ENCODE results near the gene COL19A1. TPM values are rescaled to one million over a fixed set of nuclear protein-coding genes. Genes with fewer than 3 reads are reported as not detected.

The COL19A1 gene
- polyA plus RNA-seq, 1 donor = 3.4 TPM

DNA sequence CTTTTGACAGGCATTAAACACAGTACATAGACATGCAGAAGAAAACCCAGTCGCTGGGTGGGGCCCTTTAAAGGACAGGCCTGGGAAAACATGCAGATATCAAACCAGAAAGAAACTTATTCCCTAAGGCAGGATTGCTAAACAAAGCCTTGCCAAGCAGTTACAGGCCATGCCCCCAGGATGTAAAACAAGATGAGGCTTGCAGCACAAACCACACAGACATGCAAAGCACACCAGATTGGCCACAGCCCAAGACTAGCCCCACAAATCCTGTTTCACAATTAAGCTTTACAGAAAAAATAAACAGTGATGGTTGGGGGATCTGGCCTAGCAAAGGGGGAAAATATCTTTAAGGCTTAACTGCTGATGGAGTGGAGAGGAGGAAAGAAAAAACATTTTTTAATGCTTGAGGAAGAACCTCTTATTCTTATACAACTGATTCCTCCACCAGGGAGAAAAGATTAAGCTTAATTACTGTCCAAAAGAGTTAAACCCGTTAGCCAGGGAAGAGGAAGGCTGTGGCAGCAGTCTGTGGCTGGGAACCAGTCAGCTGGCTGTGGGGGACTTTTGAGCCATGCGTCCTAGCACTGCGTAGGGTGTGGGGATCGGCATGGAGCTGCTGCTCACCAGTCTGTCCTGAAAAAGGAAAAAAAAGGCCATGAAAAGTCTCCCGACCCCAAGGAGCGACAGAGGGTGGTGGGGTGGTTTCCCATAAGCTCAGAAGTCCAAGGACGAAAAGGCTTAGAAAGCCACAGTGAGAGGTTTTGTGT, 28.4 kb downstream of the COL19A1 start:
- H3K9me3 ChIP-seq (ENCODE audit: control insufficient read depth, low read depth, low read length) = no peaks in the 10 kb centered on the region
- H3K4me1 ChIP-seq (ENCODE audit: control insufficient read depth, insufficient read depth, low read length) = no peaks in the 10 kb centered on the region
- DNase-seq = no peak
- no peaks in the 10 kb centered on the region for H3K27me3 ChIP-seq (ENCODE audit: control insufficient read depth, insufficient read depth, low read length)
- no peaks in the 10 kb centered on the region for H3K36me3 ChIP-seq (ENCODE audit: control insufficient read depth, insufficient read depth, low read length)
- no peak overlapping the region for H3K4me3 ChIP-seq (ENCODE audit: low read length)
- H3K27ac ChIP-seq (ENCODE audit: low read length) = no peak overlapping the region
- WGBS (ENCODE audit: insufficient coverage, low lambda C conversion rate) = 80% methylated on average over 1 of the region's 8 CpGs

DNA sequence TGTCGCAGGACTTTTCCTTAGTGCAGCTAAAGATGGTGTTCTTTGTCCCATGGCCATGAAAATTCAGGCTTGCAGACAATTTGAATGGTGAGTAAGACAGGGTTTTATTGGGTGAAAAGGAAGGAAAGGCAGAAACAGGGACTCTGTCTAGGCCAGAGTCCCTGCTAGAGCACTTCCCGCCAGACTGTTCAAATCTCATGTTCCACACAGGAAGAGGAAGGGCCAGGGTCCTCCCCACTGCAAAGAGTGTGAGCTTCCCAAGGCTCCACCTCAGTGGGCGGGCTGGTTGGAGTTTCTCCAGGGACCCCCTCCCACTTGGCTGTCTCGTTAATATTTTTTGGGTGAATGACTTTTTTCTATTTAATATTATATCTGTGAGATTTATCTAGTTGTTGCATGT, 29.0 kb downstream of the COL19A1 start:
- Histone ChIP-seq H3K36me3 (ENCODE audit: control insufficient read depth, insufficient read depth, low read length) (no peaks in the 10 kb centered on the region), H3K27me3 (ENCODE audit: control insufficient read depth, insufficient read depth, low read length) (no peaks in the 10 kb centered on the region), H3K4me1 (ENCODE audit: control insufficient read depth, insufficient read depth, low read length) (no peaks in the 10 kb centered on the region), H3K27ac (ENCODE audit: low read length) (no peak overlapping the region), H3K9me3 (ENCODE audit: control insufficient read depth, low read depth, low read length) (no peaks in the 10 kb centered on the region), H3K4me3 (ENCODE audit: low read length) (no peak overlapping the region)
- no CpG with 5 or more reads among the region's 4 CpGs for WGBS (ENCODE audit: insufficient coverage, low lambda C conversion rate)
- no peak for DNase-seq

DNA sequence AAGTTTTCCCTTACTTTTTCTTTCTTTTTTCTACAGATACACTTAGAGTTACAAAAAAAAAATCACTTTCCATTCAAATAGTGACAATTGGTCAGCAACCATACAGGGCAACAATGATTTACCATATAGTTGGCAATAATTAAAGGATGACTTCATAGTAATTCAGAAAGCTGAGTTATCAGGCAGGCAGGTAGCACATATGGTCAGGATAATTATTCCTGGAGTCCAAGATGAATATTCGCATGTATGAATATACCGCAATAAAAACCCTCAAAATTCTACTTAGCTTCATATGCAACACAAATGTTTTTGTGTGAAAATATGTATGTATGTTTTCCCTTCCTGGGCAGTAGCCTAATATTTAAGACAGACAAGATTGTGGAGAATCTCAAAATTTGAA, 34.5 kb downstream of the COL19A1 start:
- no peak for DNase-seq
- WGBS (ENCODE audit: insufficient coverage, low lambda C conversion rate) = no CpG with 5 or more reads among the region's 2 CpGs
- no peak overlapping the region for H3K27ac ChIP-seq (ENCODE audit: low read length)
- H3K27me3 ChIP-seq (ENCODE audit: control insufficient read depth, insufficient read depth, low read length) = no peaks in the 10 kb centered on the region
- no peaks in the 10 kb centered on the region for H3K9me3 ChIP-seq (ENCODE audit: control insufficient read depth, low read depth, low read length)
- H3K36me3 ChIP-seq (ENCODE audit: control insufficient read depth, insufficient read depth, low read length) = no peaks in the 10 kb centered on the region
- no peak overlapping the region for H3K4me3 ChIP-seq (ENCODE audit: low read length)
- no peaks in the 10 kb centered on the region for H3K4me1 ChIP-seq (ENCODE audit: control insufficient read depth, insufficient read depth, low read length)

DNA sequence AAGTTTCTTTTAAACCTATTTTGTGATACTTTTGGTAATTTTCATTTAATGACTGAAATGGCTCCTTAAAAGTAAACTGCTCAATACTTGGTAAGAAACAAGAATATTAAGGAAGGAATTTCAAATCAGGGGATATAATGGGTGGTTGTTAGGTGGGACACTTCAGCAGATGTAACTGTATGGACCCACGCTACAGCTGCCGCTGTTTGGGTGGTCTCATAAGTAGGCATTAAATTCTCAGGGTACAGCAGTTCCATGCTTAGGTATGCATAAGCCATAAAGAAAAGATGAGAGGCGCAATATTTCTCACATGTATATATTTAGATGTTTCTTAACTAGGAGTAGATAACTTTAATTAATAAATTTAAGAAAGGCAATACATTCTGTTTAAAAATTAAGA, 35.0 kb downstream of the COL19A1 start:
- Histone ChIP-seq H3K4me3 (ENCODE audit: low read length) (no peak overlapping the region), H3K27ac (ENCODE audit: low read length) (no peak overlapping the region), H3K27me3 (ENCODE audit: control insufficient read depth, insufficient read depth, low read length) (no peaks in the 10 kb centered on the region), H3K4me1 (ENCODE audit: control insufficient read depth, insufficient read depth, low read length) (no peaks in the 10 kb centered on the region), H3K9me3 (ENCODE audit: control insufficient read depth, low read depth, low read length) (no peaks in the 10 kb centered on the region), H3K36me3 (ENCODE audit: control insufficient read depth, insufficient read depth, low read length) (no peaks in the 10 kb centered on the region)
- no peak for DNase-seq
- 100% methylated on average over 1 of the region's 3 CpGs for WGBS (ENCODE audit: insufficient coverage, low lambda C conversion rate)

DNA sequence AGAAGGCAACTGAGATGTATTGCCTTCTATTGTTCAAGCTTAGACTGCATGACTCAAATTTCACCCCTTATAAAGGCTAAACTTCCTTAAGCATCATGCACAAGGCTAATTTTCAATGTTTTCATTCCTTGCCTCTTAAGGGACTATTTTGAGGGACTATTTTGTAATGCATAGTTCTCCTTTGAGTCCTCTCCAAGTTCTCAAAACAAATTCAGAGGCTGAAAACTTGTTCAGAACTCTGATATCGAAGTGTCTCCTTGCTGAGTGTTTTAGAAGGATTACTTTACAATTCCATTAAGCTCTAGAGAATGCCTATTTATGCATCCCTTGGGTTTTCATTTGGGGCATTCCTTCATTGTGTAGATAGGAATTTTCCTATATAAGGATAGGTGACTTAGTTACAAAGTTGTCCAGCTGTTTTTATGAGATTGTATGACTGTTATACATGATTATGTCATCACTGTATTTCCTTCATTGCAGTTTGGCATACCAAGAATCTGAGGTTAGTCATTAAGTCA, 41.7 kb downstream of the COL19A1 start:
- no CpG with 5 or more reads among the region's 1 CpG for whole genome bisulfite sequencing (ENCODE audit: insufficient coverage, low lambda C conversion rate)
- H3K27ac ChIP-seq (ENCODE audit: low read length) = no peak overlapping the region
- H3K27me3 ChIP-seq (ENCODE audit: control insufficient read depth, insufficient read depth, low read length) = no peaks in the 10 kb centered on the region

DNA sequence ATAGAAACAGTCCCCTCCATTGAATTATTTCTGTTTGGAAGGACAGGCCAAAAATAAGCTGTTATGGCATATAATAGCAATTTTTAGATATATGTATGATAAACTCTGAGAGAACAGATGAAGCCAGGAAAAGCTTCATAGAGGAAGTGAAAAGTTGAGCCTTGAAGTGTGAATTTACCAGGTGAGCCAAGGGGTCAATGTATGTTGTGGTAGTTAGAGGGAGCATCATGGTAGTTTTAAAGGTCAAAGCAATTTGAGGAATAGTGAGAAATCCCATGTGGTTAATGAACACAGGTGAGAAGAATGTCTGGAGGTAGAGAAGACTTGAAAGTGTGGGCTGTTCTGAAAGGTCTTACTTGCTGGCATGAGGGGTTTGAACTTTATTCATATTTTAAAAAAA, 47.0 kb downstream of the COL19A1 start:
- no peaks in the 10 kb centered on the region for H3K36me3 ChIP-seq (ENCODE audit: control insufficient read depth, insufficient read depth, low read length)
- DNase-seq = no peak

More for the DNA sequence above, 41.7 kb downstream of the COL19A1 start:
- no peaks in the 10 kb centered on the region for H3K4me1 ChIP-seq (ENCODE audit: control insufficient read depth, insufficient read depth, low read length)
- no peak overlapping the region for H3K4me3 ChIP-seq (ENCODE audit: low read length)
- no peak for DNase-seq
- H3K9me3 ChIP-seq (ENCODE audit: control insufficient read depth, low read depth, low read length) = no peaks in the 10 kb centered on the region
- no peaks in the 10 kb centered on the region for H3K36me3 ChIP-seq (ENCODE audit: control insufficient read depth, insufficient read depth, low read length)

DNA sequence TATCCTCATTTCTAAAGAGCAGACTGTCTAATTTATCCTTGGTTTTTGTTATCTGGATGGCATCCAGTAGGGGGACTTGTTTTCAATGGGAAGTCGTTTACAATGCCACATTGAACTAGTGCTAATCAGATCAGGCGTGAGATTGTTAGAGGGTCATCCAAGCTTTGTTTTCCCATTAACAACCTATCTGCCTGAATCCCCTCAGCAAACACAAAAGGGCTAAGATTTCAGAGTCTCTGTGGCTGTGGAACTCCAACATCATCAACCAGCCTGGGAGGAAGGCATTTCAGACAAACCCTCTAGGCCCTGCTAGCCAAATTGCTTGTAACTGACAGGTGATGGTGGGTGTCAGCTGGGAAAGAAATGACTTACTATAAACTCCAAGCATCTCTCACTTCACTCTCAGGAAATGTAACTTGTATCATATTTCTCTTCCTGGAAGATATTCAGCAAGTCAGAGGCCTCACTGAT, 47.7 kb downstream of the COL19A1 start:
- Histone ChIP-seq H3K4me1 (ENCODE audit: control insufficient read depth, insufficient read depth, low read length) (no peaks in the 10 kb centered on the region), H3K9me3 (ENCODE audit: control insufficient read depth, low read depth, low read length) (no peaks in the 10 kb centered on the region), H3K36me3 (ENCODE audit: control insufficient read depth, insufficient read depth, low read length) (no peaks in the 10 kb centered on the region), H3K27me3 (ENCODE audit: control insufficient read depth, insufficient read depth, low read length) (no peaks in the 10 kb centered on the region), H3K27ac (ENCODE audit: low read length) (no peak overlapping the region), H3K4me3 (ENCODE audit: low read length) (no peak overlapping the region)
- DNase-seq = no peak
- WGBS (ENCODE audit: insufficient coverage, low lambda C conversion rate) = no CpG with 5 or more reads among the region's 2 CpGs

More for the DNA sequence above, 47.0 kb downstream of the COL19A1 start:
- no peaks in the 10 kb centered on the region for H3K9me3 ChIP-seq (ENCODE audit: control insufficient read depth, low read depth, low read length)
- H3K4me1 ChIP-seq (ENCODE audit: control insufficient read depth, insufficient read depth, low read length) = no peaks in the 10 kb centered on the region
- H3K27ac ChIP-seq (ENCODE audit: low read length) = no peak overlapping the region
- H3K4me3 ChIP-seq (ENCODE audit: low read length) = no peak overlapping the region
- H3K27me3 ChIP-seq (ENCODE audit: control insufficient read depth, insufficient read depth, low read length) = no peaks in the 10 kb centered on the region

DNA sequence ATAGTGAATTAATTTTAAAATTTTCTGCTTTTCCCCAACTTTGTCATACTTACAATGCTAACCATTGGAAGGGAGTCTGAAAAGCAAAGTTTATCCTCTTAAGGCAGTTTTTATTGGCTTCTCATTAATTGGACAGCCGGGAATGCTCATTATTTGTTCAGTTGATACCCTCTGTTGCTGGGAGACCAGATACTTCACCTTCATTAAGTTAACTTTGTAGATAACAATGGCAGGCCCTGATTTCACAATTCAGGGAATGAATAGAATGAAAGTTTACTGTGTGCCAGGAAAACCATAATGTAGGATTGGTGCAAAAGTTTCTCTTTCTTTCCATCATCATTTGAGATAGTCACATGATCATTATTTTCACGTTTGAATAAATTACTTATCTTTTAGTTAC, 49.0 kb downstream of the COL19A1 start:
- Histone ChIP-seq H3K27ac (ENCODE audit: low read length) (no peak overlapping the region), H3K4me1 (ENCODE audit: control insufficient read depth, insufficient read depth, low read length) (no peaks in the 10 kb centered on the region), H3K4me3 (ENCODE audit: low read length) (no peak overlapping the region), H3K9me3 (ENCODE audit: control insufficient read depth, low read depth, low read length) (no peaks in the 10 kb centered on the region), H3K36me3 (ENCODE audit: control insufficient read depth, insufficient read depth, low read length) (no peaks in the 10 kb centered on the region), H3K27me3 (ENCODE audit: control insufficient read depth, insufficient read depth, low read length) (no peaks in the 10 kb centered on the region)
- 40% methylated on average over 1 of the region's 2 CpGs for WGBS (ENCODE audit: insufficient coverage, low lambda C conversion rate)
- peak in 1 of 2 donors; percentile 56 for DNase-seq

DNA sequence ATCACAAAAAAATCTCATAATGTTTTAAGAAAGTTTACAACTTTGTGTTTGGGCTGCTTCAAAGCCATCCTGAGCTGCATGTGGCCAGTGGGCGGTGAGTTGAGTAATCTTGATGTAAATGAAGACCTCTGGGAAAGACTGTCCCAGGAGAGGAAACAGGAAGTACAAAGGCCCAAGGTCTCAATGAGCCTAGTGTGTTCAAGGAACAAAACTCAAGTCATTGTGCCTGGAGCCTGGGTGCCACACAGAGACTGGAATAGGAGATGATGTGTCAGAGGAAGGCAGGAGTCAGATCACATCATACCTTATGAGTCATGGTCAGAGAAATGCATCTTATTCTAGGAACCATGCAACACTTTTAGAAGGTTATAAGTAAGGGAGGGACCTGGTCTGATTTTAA, 51.5 kb downstream of the COL19A1 start:
- Histone ChIP-seq H3K4me3 (ENCODE audit: low read length) (no peak overlapping the region), H3K4me1 (ENCODE audit: control insufficient read depth, insufficient read depth, low read length) (no peaks in the 10 kb centered on the region), H3K27me3 (ENCODE audit: control insufficient read depth, insufficient read depth, low read length) (no peaks in the 10 kb centered on the region), H3K9me3 (ENCODE audit: control insufficient read depth, low read depth, low read length) (no peaks in the 10 kb centered on the region), H3K27ac (ENCODE audit: low read length) (no peak overlapping the region), H3K36me3 (ENCODE audit: control insufficient read depth, insufficient read depth, low read length) (no peaks in the 10 kb centered on the region)
- no CpG with 5 or more reads among the region's 1 CpG for WGBS (ENCODE audit: insufficient coverage, low lambda C conversion rate)
- no peak for DNase-seq

DNA sequence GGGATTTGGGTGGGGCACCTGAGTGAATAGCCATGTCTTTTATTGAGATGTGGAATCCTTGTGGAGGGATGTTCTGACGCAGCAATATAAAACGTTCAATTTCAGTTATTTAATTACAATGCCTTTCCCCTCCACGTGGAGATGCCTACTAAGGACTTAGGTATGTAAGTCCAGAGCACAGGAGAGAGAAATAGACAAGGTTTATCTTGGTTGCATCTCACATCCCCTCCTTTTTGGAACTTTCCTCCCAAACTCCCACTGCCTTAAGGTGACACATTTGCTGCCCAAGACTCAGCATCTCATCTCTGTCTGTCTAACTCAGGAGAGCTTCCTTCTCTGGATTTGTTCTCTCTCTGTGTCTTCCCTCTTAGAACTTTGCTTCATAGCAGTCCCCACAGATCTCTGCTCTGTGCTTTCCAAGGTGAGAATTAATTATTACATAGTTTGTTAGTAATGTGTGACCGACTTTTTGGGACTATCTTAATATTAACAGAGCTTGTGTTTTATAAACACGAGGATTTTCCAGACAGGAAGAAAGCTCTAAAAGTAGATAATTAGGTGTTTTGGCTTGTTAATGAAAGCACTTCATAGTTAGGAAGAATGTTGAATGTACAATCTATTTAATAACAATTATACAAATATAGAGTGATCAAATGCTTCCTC, 52.6 kb downstream of the COL19A1 start:
- Histone ChIP-seq H3K4me3 (ENCODE audit: low read length) (no peak overlapping the region), H3K27ac (ENCODE audit: low read length) (no peak overlapping the region), H3K4me1 (ENCODE audit: control insufficient read depth, insufficient read depth, low read length) (no peaks in the 10 kb centered on the region), H3K27me3 (ENCODE audit: control insufficient read depth, insufficient read depth, low read length) (no peaks in the 10 kb centered on the region), H3K9me3 (ENCODE audit: control insufficient read depth, low read depth, low read length) (no peaks in the 10 kb centered on the region), H3K36me3 (ENCODE audit: control insufficient read depth, insufficient read depth, low read length) (no peaks in the 10 kb centered on the region)
- DNase-seq = no peak
- WGBS (ENCODE audit: insufficient coverage, low lambda C conversion rate) = no CpG with 5 or more reads among the region's 5 CpGs

Data from large intestine (tissue), 3 donors.